GM18498 (cell line): Measurements from ENCODE around the gene TMEM106B.
"Not testable (repeated sequence)": the region's sequence is repeated elsewhere in the genome, so short reads cannot be mapped to it uniquely, and the experiment has no call there.

Experiments used
- ATAC-seq: cut with Tn5 transposase; IDR thresholded peaks from one replicate; pipeline ENCODE4 v1.9.1; 2021; ENCODE audit warnings: mild to moderate bottlenecking, moderate library complexity; ENCODE audit not compliant: unreplicated experiment

The TMEM106B gene

GRCh38 chr7:12211054-12211710 lies at the start of gene TMEM106B:
TSS of gene TMEM106B (plus strand) at chr7:12211294. CDS start at chr7:12214811, 3,517 bp downstream.
- ATAC-seq, result peak; percentile 96

DNA sequence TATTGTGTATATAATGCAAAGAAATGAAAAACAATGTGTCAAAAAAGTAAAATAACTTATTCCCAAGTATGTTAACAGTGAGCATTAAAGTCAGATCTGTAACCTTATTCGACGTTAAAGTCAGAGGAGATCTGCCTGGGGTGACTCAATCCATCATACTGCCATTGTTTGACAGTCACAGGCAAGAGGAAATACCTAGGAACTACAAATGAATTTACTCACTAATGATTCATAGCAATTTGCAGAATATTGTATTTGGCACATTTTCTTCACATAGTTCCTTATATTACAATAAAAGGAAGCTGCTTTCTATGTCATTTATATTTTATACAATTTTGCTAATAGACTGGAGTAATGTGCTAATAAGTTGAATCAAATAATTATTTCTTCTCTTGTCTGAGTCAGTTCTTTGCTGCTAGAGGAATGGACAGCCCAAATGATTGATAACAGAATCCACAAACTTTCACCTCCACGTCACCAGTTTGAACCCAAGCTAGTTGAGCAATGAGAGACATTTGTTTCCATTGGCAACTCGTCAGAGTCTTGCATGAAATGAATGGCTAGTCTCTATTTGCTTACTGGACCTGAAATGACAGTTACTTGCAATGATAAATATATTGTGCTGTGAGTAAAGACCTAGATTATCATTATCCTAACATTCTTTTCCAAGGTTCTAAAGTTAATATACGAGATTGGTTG lies 48.5 kb upstream of the TMEM106B start:
- ATAC-seq, result no peak

- ATAC-seq, result not testable (repeated sequence)
Observed at GRCh38 chr7:12168065-12168464, 43.0 kb upstream of the TMEM106B start.

- ATAC-seq, result not testable (repeated sequence)
Observed at GRCh38 chr7:12169981-12170820, 40.9 kb upstream of the TMEM106B start.

- no peak for ATAC-seq
Observed at GRCh38 chr7:12173671-12174070, 37.4 kb upstream of the TMEM106B start.

GRCh38 chr7:12174931-12175330 lies 36.2 kb upstream of the TMEM106B start:
- ATAC-seq, result no peak

GRCh38 chr7:12178317-12178716 lies 32.8 kb upstream of the TMEM106B start:
- ATAC-seq, result no peak

DNA sequence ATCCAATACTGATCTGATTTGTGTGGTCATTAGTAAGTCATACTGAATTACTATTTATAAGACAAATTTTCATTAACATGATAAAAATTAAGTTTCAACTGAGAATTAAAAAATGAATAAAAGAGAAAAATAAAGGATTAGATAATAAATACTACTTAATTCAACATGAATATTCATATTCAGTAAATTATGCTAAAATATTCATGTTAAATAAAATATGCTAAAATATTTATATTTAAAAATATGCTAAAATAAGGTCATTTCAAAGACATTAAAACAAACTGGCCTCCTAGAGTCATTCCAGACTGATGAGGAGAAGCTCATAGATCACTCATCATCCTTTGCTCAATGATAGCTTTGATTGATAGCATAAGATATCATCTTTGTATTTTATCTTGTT lies 16.7 kb upstream of the TMEM106B start:
- no peak for ATAC-seq

DNA sequence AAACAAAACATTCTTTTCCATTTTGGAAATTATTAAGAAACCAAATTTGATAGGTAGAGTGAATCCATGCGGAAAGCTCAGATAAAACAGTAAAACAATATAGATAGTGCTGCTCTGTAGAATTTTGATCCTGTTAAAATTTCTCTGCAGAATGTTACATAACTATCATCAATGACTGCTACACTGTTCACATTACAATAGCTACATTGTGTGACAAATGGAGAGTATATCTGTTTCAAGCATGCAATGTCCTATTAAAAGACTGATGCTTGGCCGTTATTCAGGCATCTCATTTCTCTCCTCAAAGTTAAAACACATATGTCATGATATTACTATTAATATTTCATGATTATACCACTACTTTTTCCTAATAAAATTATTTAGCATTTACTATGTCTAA lies 14.7 kb upstream of the TMEM106B start:
- no peak for ATAC-seq

GRCh38 chr7:12199363-12199762 lies 11.7 kb upstream of the TMEM106B start:
- ATAC-seq, result no peak

GRCh38 chr7:12207046-12207445 lies 4.0 kb upstream of the TMEM106B start:
- ATAC-seq, result no peak

DNA sequence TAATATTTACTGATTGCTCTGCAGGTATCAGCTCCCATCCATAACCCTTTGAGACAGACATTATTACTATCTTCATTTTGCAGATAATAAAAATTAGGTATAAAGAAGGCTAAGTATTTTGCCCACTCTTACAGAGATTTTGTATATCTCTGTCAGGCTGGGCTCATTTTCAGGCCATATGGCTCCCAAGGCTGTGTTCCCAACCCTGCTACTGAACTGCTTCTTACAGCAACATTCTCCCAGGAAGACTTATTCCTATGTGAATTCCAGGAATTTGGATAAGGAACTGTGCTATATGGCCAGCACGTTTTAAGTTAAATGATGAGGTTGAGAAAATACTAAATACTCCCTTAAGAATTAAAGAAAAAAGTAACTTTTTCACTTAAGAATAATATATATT lies 1.9 kb upstream of the TMEM106B start:
- ATAC-seq, result no peak

- ATAC-seq, result peak; percentile 40
Observed at GRCh38 chr7:12210179-12211053, 678 bp upstream of the TMEM106B start.

GRCh38 chr7:12211711-12212485 lies 804 bp downstream of the TMEM106B start:
- ATAC-seq, result no peak

DNA sequence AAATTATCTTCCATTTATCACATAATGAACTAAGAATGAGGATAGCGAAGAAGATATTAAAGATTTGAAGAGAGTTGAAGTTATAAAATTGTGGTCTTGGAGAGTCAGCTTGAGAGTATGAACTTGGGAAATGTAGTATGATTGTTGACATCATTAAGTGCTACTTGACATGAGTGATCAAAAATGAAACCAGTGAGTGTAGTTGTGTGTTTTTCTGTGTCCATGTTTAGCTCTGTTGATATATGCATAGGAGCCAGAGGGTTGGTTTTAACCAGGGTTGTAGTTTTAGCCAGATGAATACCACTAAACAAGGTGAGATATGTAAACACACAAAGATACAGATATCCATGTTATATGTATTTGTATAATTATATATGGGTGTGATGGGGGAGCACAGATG lies 6.2 kb downstream of the TMEM106B start:
- no peak for ATAC-seq

- ATAC-seq, result no peak
Observed at GRCh38 chr7:12220389-12221046, 9.4 kb downstream of the TMEM106B start.

- no peak for ATAC-seq
Observed at GRCh38 chr7:12221414-12221813, 10.3 kb downstream of the TMEM106B start.

DNA sequence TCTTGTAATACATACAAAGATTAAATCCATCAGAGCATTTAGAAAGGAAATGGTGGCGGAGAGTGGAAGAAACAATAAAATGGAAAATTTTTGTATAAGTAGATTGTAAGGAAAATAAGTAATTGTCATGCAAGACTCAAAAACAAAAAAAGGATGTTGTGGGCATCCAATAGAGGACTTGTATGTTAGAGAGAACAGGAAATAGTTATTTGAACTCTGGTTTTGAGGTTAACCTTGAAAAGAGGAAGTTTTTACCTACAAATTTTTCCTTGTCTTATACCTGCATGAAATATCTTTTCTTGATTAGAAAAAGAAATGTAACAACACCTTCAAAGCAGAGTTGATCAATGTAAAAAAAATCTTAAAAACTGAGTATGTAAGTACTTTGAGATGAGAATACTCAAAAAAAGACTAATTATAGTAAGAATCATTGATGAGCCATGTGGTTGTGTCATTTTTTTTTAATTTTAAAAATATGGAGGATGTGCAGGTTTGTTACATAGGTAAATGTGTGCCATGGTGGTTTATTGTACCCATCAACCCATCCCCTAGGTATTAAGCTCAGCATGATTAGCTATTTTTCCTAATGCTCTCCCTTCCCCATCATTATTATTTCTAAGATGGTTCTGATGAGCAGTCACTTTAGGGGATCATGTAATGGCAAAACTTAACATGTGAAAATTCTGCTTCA lies 11.9 kb downstream of the TMEM106B start:
- peak; percentile 90 for ATAC-seq

DNA sequence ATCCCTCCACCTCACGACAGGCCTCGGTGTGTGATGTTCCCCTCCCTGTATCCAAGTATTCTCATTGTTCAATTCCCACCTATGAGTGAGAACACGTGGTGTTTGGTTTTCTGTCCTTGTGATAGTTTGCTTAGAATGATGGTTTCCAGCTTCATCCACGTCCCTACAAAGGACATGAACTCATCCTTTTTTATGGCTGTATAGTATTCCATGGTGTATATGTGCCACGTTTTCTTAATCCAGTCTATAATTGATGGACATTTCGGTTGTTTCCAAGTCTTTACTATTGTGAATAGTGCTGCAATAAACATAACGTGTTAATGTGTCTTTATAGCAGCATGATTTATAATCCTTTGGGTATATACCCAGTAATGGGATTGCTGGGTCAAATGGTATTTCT lies 13.9 kb downstream of the TMEM106B start:
- not testable (repeated sequence) for ATAC-seq
